A549 (cell line): ENCODE results near the gene CFAP97. TPM values are rescaled to one million over a fixed set of nuclear protein-coding genes. Genes with fewer than 3 reads are reported as not detected.
A peak's percentile ranks its signal among the peaks of the same experiment; 100 is the strongest.

ENCODE experiments used
- ATAC-seq, 2 experiments: fragments of 200-7000 bp in 1 of 2; fragments of >200 bp in 1 of 2; cut with Nextera tagmentation in 1 of 2; cut with Tn5 transposase in 1 of 2; 3 replicates each; pipeline versions ENCODE4 v1.8.0 to v1.9.1; 2018 to 2020; ENCODE audit warnings: mild to moderate bottlenecking in 1 of 2, moderate library complexity in 1 of 2
- CTCF ChIA-PET: fragments of 300-600 bp; sonication (Branson Sonifier 250); formaldehyde crosslinking; extraction: SDS; loops from one replicate; lab custom pipeline; 2021; ENCODE audit warnings: antibody characterized with exemption, inconsistent platforms; lab: Yijun Ruan, JAX
- POLR2A ChIA-PET: fragments of 350-600 bp; formaldehyde crosslinking; extraction: SDS; loops from one replicate; lab custom pipeline; 2021; ENCODE audit warnings: antibody characterized with exemption, inconsistent platforms; lab: Yijun Ruan, JAX
- DNase-seq, 2 experiments: peaks; one replicate each; pipeline versions ENCODE4 v3.0.0 to v3.0.0-alpha.2; 2011 to 2016; ENCODE audit warnings: low read depth in 1 of 2, low spot score in 1 of 2
- FAIRE-seq: peaks from 2 replicates; lab custom pipeline; 2011; peaks lifted over from hg19 to GRCh38; lab: Jason Lieb, UNC
- H3K27ac ChIP-seq, 2 experiments: fragments of >200 bp; sonication (Bioruptor Twin); formaldehyde crosslinking; 3 replicates each; pipeline ENCODE4 v1.5.1; 2016 to 2017
- H3K4me1 ChIP-seq: fragments of >200 bp; sonication (Bioruptor Twin); formaldehyde crosslinking; 3 replicates; pipeline ENCODE4 v1.6.1; 2016
- H3K4me2 ChIP-seq: fragments of >200 bp; sonication (Bioruptor Twin); formaldehyde crosslinking; 3 replicates; pipeline ENCODE4 v1.6.1; 2016
- H3K4me3 ChIP-seq: fragments of >200 bp; sonication (Bioruptor Twin); formaldehyde crosslinking; 3 replicates; pipeline ENCODE4 v1.5.1; 2016
- H3K9me3 ChIP-seq: fragments of >200 bp; sonication (Bioruptor Twin); formaldehyde crosslinking; 3 replicates; pipeline ENCODE4 v1.6.1; 2016
- BHLHE40 ChIP-seq: IDR thresholded peaks from 2 replicates; pipeline ENCODE4 v1.6.1; 2012; ENCODE audit warnings: low read depth, low read length, inconsistent platforms
- CBX2 ChIP-seq: fragments of 200-600 bp; sonication (generic); IDR thresholded peaks from 2 replicates; pipeline ENCODE4 v1.6.1; 2016; ENCODE audit warnings: low read depth, mild to moderate bottlenecking, borderline replicate concordance
- CHD4 ChIP-seq: fragments of 200-600 bp; sonication (generic); IDR thresholded peaks from 2 replicates; pipeline ENCODE4 v1.6.1; 2016; ENCODE audit warnings: antibody characterized with exemption, mild to moderate bottlenecking, borderline replicate concordance
- CTCF ChIP-seq: fragments of >200 bp; sonication (Bioruptor Twin); formaldehyde crosslinking; IDR thresholded peaks from 3 replicates; pipeline ENCODE4 v1.5.1; 2016
- EHF ChIP-seq: fragments of 250-450 bp; sonication (Bioruptor Pico); IDR thresholded peaks from 2 replicates; pipeline ENCODE4 v1.5.0; 2020; ENCODE audit warnings: mild to moderate bottlenecking
- EHMT2 ChIP-seq: fragments of 200-600 bp; sonication (generic); IDR thresholded peaks from 2 replicates; pipeline ENCODE4 v1.6.1; 2016; ENCODE audit warnings: antibody characterized with exemption, low read depth, mild to moderate bottlenecking, moderate library complexity
- EP300 ChIP-seq, 2 experiments: fragments of >200 bp; sonication (Bioruptor Twin); formaldehyde crosslinking; IDR thresholded peaks; 2 replicates in 1 of 2; 3 replicates in 1 of 2; pipeline ENCODE4 v1.6.1; 2016 to 2017
- ESRRA ChIP-seq: fragments of 150-350 bp; IDR thresholded peaks from 2 replicates; pipeline ENCODE4 v1.6.1; 2014; ENCODE audit warnings: mild to moderate bottlenecking, low read length, borderline replicate concordance
- GATA3 ChIP-seq: IDR thresholded peaks from 2 replicates; pipeline ENCODE4 v1.6.1; 2012; ENCODE audit warnings: borderline replicate concordance
- HDAC2 ChIP-seq: fragments of 200-600 bp; sonication (generic); IDR thresholded peaks from 2 replicates; pipeline ENCODE4 v1.6.1; 2016
- HES2 ChIP-seq: fragments of >200 bp; sonication (Bioruptor Twin); formaldehyde crosslinking; IDR thresholded peaks from 2 replicates; pipeline ENCODE4 v1.6.1; 2016
- HOXA7 ChIP-seq: fragments of 250-450 bp; sonication (Bioruptor Pico); IDR thresholded peaks from 2 replicates; pipeline ENCODE4 v1.5.0; 2020; ENCODE audit warnings: mild to moderate bottlenecking, moderate library complexity
- HOXB13 ChIP-seq: fragments of 250-450 bp; sonication (Bioruptor Pico); IDR thresholded peaks from 2 replicates; pipeline ENCODE4 v1.5.0; 2020; ENCODE audit warnings: low read depth, mild to moderate bottlenecking, moderate library complexity
- HOXB5 ChIP-seq: fragments of 250-450 bp; sonication (Bioruptor Pico); IDR thresholded peaks from 2 replicates; pipeline ENCODE4 v1.5.0; 2020; ENCODE audit warnings: mild to moderate bottlenecking, moderate library complexity
- KDM1A ChIP-seq: fragments of 200-600 bp; sonication (generic); IDR thresholded peaks from 2 replicates; pipeline ENCODE4 v1.6.1; 2016; ENCODE audit warnings: low read depth, mild to moderate bottlenecking
- MAZ ChIP-seq: fragments of 150-350 bp; IDR thresholded peaks from 2 replicates; pipeline ENCODE4 v1.6.1; 2014; ENCODE audit warnings: antibody characterized with exemption, low read depth, low read length, borderline replicate concordance
- MYC ChIP-seq: IDR thresholded peaks from 2 replicates; pipeline ENCODE4 v1.6.1; 2012; ENCODE audit warnings: mild to moderate bottlenecking, inconsistent platforms, low read length, improper control_type of control experiment, borderline replicate concordance
- POLR2A ChIP-seq: IDR thresholded peaks from 2 replicates; pipeline ENCODE4 v1.6.1; 2012; ENCODE audit warnings: mild to moderate bottlenecking, low read length
- POLR2AphosphoS2 ChIP-seq: conservative IDR thresholded peaks from 2 replicates; pipeline ENCODE4 v1.6.1; 2012; ENCODE audit warnings: low read length, improper control_type of control experiment, inconsistent platforms
- RAD21 ChIP-seq, 2 experiments: fragments of >200 bp in 1 of 2; sonication (Bioruptor Twin) in 1 of 2; formaldehyde crosslinking in 1 of 2; IDR thresholded peaks in 1 of 2; conservative IDR thresholded peaks in 1 of 2; 2 replicates in 1 of 2; 3 replicates in 1 of 2; pipeline ENCODE4 v1.6.1; 2012 to 2018; ENCODE audit warnings: inconsistent platforms in 1 of 2
- RARB ChIP-seq: fragments of 250-450 bp; sonication (Bioruptor Pico); IDR thresholded peaks from 2 replicates; pipeline ENCODE4 v1.8.0; 2021; ENCODE audit warnings: mild to moderate bottlenecking, moderate library complexity
- RCOR1 ChIP-seq: fragments of 150-350 bp; IDR thresholded peaks from 2 replicates; pipeline ENCODE4 v1.6.1; 2014; ENCODE audit warnings: antibody characterized with exemption, low read length, low read depth
- RFX5 ChIP-seq: fragments of 450-650 bp; IDR thresholded peaks from 2 replicates; pipeline ENCODE4 v1.7.1; 2014; ENCODE audit warnings: antibody characterized with exemption, mild to moderate bottlenecking, moderate library complexity
- RNF2 ChIP-seq: fragments of 200-600 bp; sonication (generic); IDR thresholded peaks from 2 replicates; pipeline ENCODE4 v1.6.1; 2016; ENCODE audit warnings: low read depth, mild to moderate bottlenecking, antibody characterized with exemption, moderate library complexity, borderline replicate concordance
- SMC3 ChIP-seq: fragments of >200 bp; sonication (Bioruptor Twin); formaldehyde crosslinking; IDR thresholded peaks from 3 replicates; pipeline ENCODE4 v1.6.1; 2018; ENCODE audit warnings: inconsistent platforms
- SREBF2 ChIP-seq: fragments of 450-650 bp; IDR thresholded peaks from 2 replicates; pipeline ENCODE4 v1.6.1; 2014; ENCODE audit warnings: mild to moderate bottlenecking, moderate library complexity
- USF2 ChIP-seq: fragments of 450-650 bp; IDR thresholded peaks from 2 replicates; pipeline ENCODE4 v1.6.1; 2014; ENCODE audit warnings: antibody characterized with exemption
- ZNF302 ChIP-seq: fragments of 250-450 bp; sonication (Bioruptor Pico); IDR thresholded peaks from 2 replicates; pipeline ENCODE4 v1.9.0; 2021; ENCODE audit warnings: inconsistent platforms, mild to moderate bottlenecking, moderate library complexity
- ZSCAN20 ChIP-seq: fragments of 250-450 bp; sonication (Bioruptor Pico); IDR thresholded peaks from 2 replicates; pipeline ENCODE4 v1.8.0; 2022; ENCODE audit warnings: mild to moderate bottlenecking, moderate library complexity
- WGBS: methylation state at CpG from one replicate; pipeline ENCODE4 v1.1.6; 2017; ENCODE audit errors: missing lambda C conversion rate; 5-methylcytosine and 5-hydroxymethylcytosine counted together
- polyA plus RNA-seq, 4 experiments: library from polyadenylated mRNA; depleted of rRNA in 3 of 4; stranded (reverse); fragments of >200 nt; fragmentation: RNase III in 1 of 4; extraction: RNeasy Plus Mini Kit Qiagen cat#74134 plus additional on column Dnase treatment in 1 of 4; gene quantifications; 2 replicates in 3 of 4; 3 replicates in 1 of 4; pipeline ENCODE4 v1.2.3, GENCODE V29; 2011 to 2017
- TF ChIP-seq, protein P1 (sequence below): fragments of 250-450 bp; sonication (Bioruptor Pico); IDR thresholded peaks from 2 replicates; pipeline ENCODE4 v1.5.0; 2020; ENCODE audit warnings: low read depth, mild to moderate bottlenecking, moderate library complexity

Gene CFAP97
- polyA plus RNA-seq, 2 of the 4 experiments (the other 2 are of a cell fraction): 15.8 to 48.2 TPM

GRCh38 chr4:185227131-185227551, 23.3 kb upstream of the CFAP97 start:
- ATAC-seq (peak in 1 of 2 experiments; percentile 55; a peak in 3 of 6 replicates), DNase-seq (no peak), FAIRE-seq (no peak)
- TF ChIP-seq RCOR1 (no peak), RAD21 (conservative IDR thresholded peaks at IDR 0.05 in 1 of 2, IDR thresholded peaks at IDR 0.05 in 1 of 2) (peak in 1 of 2 experiments; percentile 18; a peak in 1 of 5 replicates)
- WGBS: 52% methylated on average over 4 of the region's 4 CpGs
- POLR2A ChIA-PET: no interaction called here
- Histone ChIP-seq H3K27ac (no peak overlapping the region), H3K4me3 (no peak overlapping the region), H3K4me2 (no peak overlapping the region), H3K4me1 (no peaks in the 10 kb centered on the region), H3K9me3 (no peaks in the 10 kb centered on the region)
- CTCF ChIA-PET: interaction anchor here (1.1 kb wide), 1 partner anchor 17 kb away, joined by 3 read pairs; the partner anchor contains the start of gene SNX25

GRCh38 chr4:185225940-185226339, 22.1 kb upstream of the CFAP97 start:
- Histone ChIP-seq H3K27ac (no peak overlapping the region), H3K4me2 (no peak overlapping the region)
- DNase-seq: no peak
- no peak for FAIRE-seq
- CTCF ChIA-PET: interaction anchor here (0.6 kb wide), 1 partner anchor 89 kb away, joined by 4 read pairs; no protein-coding TSS in a partner anchor
- TF ChIP-seq RNF2 (no peak), CTCF (no peak), SREBF2 (no peak), ZNF302 (CRISPR knock-in tag) (no peak), MAZ (no peak), HDAC2 (no peak), HOXB13 (no peak), CHD4 (no peak), EHF (no peak)
- TF ChIP-seq, protein P1, sequence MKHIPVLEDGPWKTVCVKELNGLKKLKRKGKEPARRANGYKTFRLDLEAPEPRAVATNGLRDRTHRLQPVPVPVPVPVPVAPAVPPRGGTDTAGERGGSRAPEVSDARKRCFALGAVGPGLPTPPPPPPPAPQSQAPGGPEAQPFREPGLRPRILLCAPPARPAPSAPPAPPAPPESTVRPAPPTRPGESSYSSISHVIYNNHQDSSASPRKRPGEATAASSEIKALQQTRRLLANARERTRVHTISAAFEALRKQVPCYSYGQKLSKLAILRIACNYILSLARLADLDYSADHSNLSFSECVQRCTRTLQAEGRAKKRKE (CRISPR knock-in tag): no peak
- TF ChIP-seq, all 56 proteins: peak for 0
- WGBS: 86% methylated on average over 6 of the region's 6 CpGs
- POLR2A ChIA-PET: no interaction called here
- no peaks in the 10 kb centered on the region for H3K9me3 ChIP-seq
- H3K4me1 ChIP-seq: no peaks in the 10 kb centered on the region
- ATAC-seq: no peak
- H3K4me3 ChIP-seq: no peak overlapping the region

GRCh38 chr4:185224597-185224996, 20.8 kb upstream of the CFAP97 start:
- ChIA-PET CTCF (no interaction called here), POLR2A (no interaction called here)
- no peak for FAIRE-seq

GRCh38 chr4:185222598-185222997, 18.8 kb upstream of the CFAP97 start:
- no peak overlapping the region for H3K27ac ChIP-seq
- DNase-seq (no peak), FAIRE-seq (no peak), ATAC-seq (no peak)
- POLR2A ChIA-PET: no interaction called here
- no peaks in the 10 kb centered on the region for H3K9me3 ChIP-seq
- CTCF ChIA-PET: interaction anchor here (0.9 kb wide), 1 partner anchor 13 kb away, joined by 3 read pairs; no protein-coding TSS in a partner anchor
- no peak overlapping the region for H3K4me3 ChIP-seq
- TF ChIP-seq KDM1A (no peak), RARB (CRISPR knock-in tag) (no peak), USF2 (no peak), SMC3 (no peak), EP300 (IDR thresholded peaks at IDR 0.05) (no peak), HOXA7 (CRISPR knock-in tag) (no peak), CBX2 (no peak), HOXB5 (CRISPR knock-in tag) (no peak), HES2 (no peak), RFX5 (no peak), EHMT2 (no peak), ESRRA (no peak), POLR2AphosphoS2 (no peak), ZSCAN20 (CRISPR knock-in tag) (no peak), BHLHE40 (no peak), EHF (no peak), POLR2A (no peak), RAD21 (conservative IDR thresholded peaks at IDR 0.05 in 1 of 2, IDR thresholded peaks at IDR 0.05 in 1 of 2) (no peak)
- H3K4me1 ChIP-seq: no peaks in the 10 kb centered on the region
- no peak overlapping the region for H3K4me2 ChIP-seq

More at GRCh38 chr4:185224597-185224996, 20.8 kb upstream of the CFAP97 start:
- ATAC-seq: no peak
- Histone ChIP-seq H3K4me1 (no peaks in the 10 kb centered on the region), H3K27ac (no peak overlapping the region), H3K9me3 (no peaks in the 10 kb centered on the region), H3K4me3 (no peak overlapping the region), H3K4me2 (no peak overlapping the region)
- DNase-seq: no peak
- TF ChIP-seq SREBF2 (no peak), MAZ (no peak), GATA3 (no peak), KDM1A (no peak), HDAC2 (no peak), ZSCAN20 (CRISPR knock-in tag) (no peak), MYC (no peak)
